A549 (cell line): ENCODE measurements around the gene COL16A1. TPM values are rescaled to one million over a fixed set of nuclear protein-coding genes. Genes with fewer than 3 reads are reported as not detected.

Experiments used
- ATAC-seq, 2 experiments: fragments of 200-7000 bp in 1 of 2; fragments of >200 bp in 1 of 2; cut with Nextera tagmentation in 1 of 2; cut with Tn5 transposase in 1 of 2; 3 replicates each; pipeline versions ENCODE4 v1.8.0 to v1.9.1; 2018 to 2020; ENCODE audit warnings: mild to moderate bottlenecking in 1 of 2, moderate library complexity in 1 of 2
- CTCF ChIA-PET: fragments of 300-600 bp; sonication (Branson Sonifier 250); formaldehyde crosslinking; extraction: SDS; loops from one replicate; lab custom pipeline; 2021; ENCODE audit warnings: antibody characterized with exemption, inconsistent platforms; lab: Yijun Ruan, JAX
- POLR2A ChIA-PET: fragments of 350-600 bp; formaldehyde crosslinking; extraction: SDS; loops from one replicate; lab custom pipeline; 2021; ENCODE audit warnings: antibody characterized with exemption, inconsistent platforms; lab: Yijun Ruan, JAX
- DNase-seq, 2 experiments: peaks; one replicate each; pipeline versions ENCODE4 v3.0.0 to v3.0.0-alpha.2; 2011 to 2016; ENCODE audit warnings: low read depth in 1 of 2, low spot score in 1 of 2
- FAIRE-seq: peaks from 2 replicates; lab custom pipeline; 2011; peaks lifted over from hg19 to GRCh38; lab: Jason Lieb, UNC
- H3K27ac ChIP-seq, 2 experiments: fragments of >200 bp; sonication (Bioruptor Twin); formaldehyde crosslinking; 3 replicates each; pipeline ENCODE4 v1.5.1; 2016 to 2017
- H3K4me1 ChIP-seq: fragments of >200 bp; sonication (Bioruptor Twin); formaldehyde crosslinking; 3 replicates; pipeline ENCODE4 v1.6.1; 2016
- H3K4me2 ChIP-seq: fragments of >200 bp; sonication (Bioruptor Twin); formaldehyde crosslinking; 3 replicates; pipeline ENCODE4 v1.6.1; 2016
- H3K4me3 ChIP-seq: fragments of >200 bp; sonication (Bioruptor Twin); formaldehyde crosslinking; 3 replicates; pipeline ENCODE4 v1.5.1; 2016
- H3K9me3 ChIP-seq: fragments of >200 bp; sonication (Bioruptor Twin); formaldehyde crosslinking; 3 replicates; pipeline ENCODE4 v1.6.1; 2016
- CBX2 ChIP-seq: fragments of 200-600 bp; sonication (generic); IDR thresholded peaks from 2 replicates; pipeline ENCODE4 v1.6.1; 2016; ENCODE audit warnings: low read depth, mild to moderate bottlenecking, borderline replicate concordance
- CHD2 ChIP-seq: fragments of 150-350 bp; IDR thresholded peaks from 2 replicates; pipeline ENCODE4 v1.6.1; 2014; ENCODE audit warnings: low read length; ENCODE audit not compliant: partially characterized antibody
- EHF ChIP-seq: fragments of 250-450 bp; sonication (Bioruptor Pico); IDR thresholded peaks from 2 replicates; pipeline ENCODE4 v1.5.0; 2020; ENCODE audit warnings: mild to moderate bottlenecking
- FOXS1 ChIP-seq: fragments of 250-450 bp; sonication (Bioruptor Pico); IDR thresholded peaks from 2 replicates; pipeline ENCODE4 v1.5.0; 2020; ENCODE audit warnings: mild to moderate bottlenecking, moderate library complexity
- HOXA7 ChIP-seq: fragments of 250-450 bp; sonication (Bioruptor Pico); IDR thresholded peaks from 2 replicates; pipeline ENCODE4 v1.5.0; 2020; ENCODE audit warnings: mild to moderate bottlenecking, moderate library complexity
- HOXB13 ChIP-seq: fragments of 250-450 bp; sonication (Bioruptor Pico); IDR thresholded peaks from 2 replicates; pipeline ENCODE4 v1.5.0; 2020; ENCODE audit warnings: low read depth, mild to moderate bottlenecking, moderate library complexity
- HOXB5 ChIP-seq: fragments of 250-450 bp; sonication (Bioruptor Pico); IDR thresholded peaks from 2 replicates; pipeline ENCODE4 v1.5.0; 2020; ENCODE audit warnings: mild to moderate bottlenecking, moderate library complexity
- KDM5A ChIP-seq: fragments of 200-600 bp; sonication (generic); IDR thresholded peaks from 2 replicates; pipeline ENCODE4 v1.6.1; 2016; ENCODE audit warnings: antibody characterized with exemption, mild to moderate bottlenecking
- MAZ ChIP-seq: fragments of 150-350 bp; IDR thresholded peaks from 2 replicates; pipeline ENCODE4 v1.6.1; 2014; ENCODE audit warnings: antibody characterized with exemption, low read depth, low read length, borderline replicate concordance
- NPAS2 ChIP-seq: fragments of 250-450 bp; sonication (Bioruptor Pico); IDR thresholded peaks from 2 replicates; pipeline ENCODE4 v1.8.0; 2022; ENCODE audit warnings: mild to moderate bottlenecking, moderate library complexity, borderline replicate concordance
- RARB ChIP-seq: fragments of 250-450 bp; sonication (Bioruptor Pico); IDR thresholded peaks from 2 replicates; pipeline ENCODE4 v1.8.0; 2021; ENCODE audit warnings: mild to moderate bottlenecking, moderate library complexity
- SMC3 ChIP-seq: fragments of >200 bp; sonication (Bioruptor Twin); formaldehyde crosslinking; IDR thresholded peaks from 3 replicates; pipeline ENCODE4 v1.6.1; 2018; ENCODE audit warnings: inconsistent platforms
- SREBF2 ChIP-seq: fragments of 450-650 bp; IDR thresholded peaks from 2 replicates; pipeline ENCODE4 v1.6.1; 2014; ENCODE audit warnings: mild to moderate bottlenecking, moderate library complexity
- USF2 ChIP-seq: fragments of 450-650 bp; IDR thresholded peaks from 2 replicates; pipeline ENCODE4 v1.6.1; 2014; ENCODE audit warnings: antibody characterized with exemption
- ZC3H11A ChIP-seq: fragments of 450-650 bp; IDR thresholded peaks from 2 replicates; pipeline ENCODE4 v1.6.1; 2014; ENCODE audit warnings: antibody characterized with exemption, mild to moderate bottlenecking
- whole genome bisulfite sequencing: methylation state at CpG from one replicate; pipeline ENCODE4 v1.1.6; 2017; ENCODE audit errors: missing lambda C conversion rate; 5-methylcytosine and 5-hydroxymethylcytosine counted together
- polyA plus RNA-seq, 4 experiments: library from polyadenylated mRNA; depleted of rRNA in 3 of 4; stranded (reverse); fragments of >200 nt; fragmentation: RNase III in 1 of 4; extraction: RNeasy Plus Mini Kit Qiagen cat#74134 plus additional on column Dnase treatment in 1 of 4; gene quantifications; 2 replicates in 3 of 4; 3 replicates in 1 of 4; pipeline ENCODE4 v1.2.3, GENCODE V29; 2011 to 2017
- TF ChIP-seq, protein P1 (sequence below): fragments of >200 bp; sonication (Bioruptor Twin); formaldehyde crosslinking; IDR thresholded peaks from 3 replicates; pipeline ENCODE4 v1.5.1; 2016

The COL16A1 gene
- polyA plus RNA-seq, 2 of the 4 experiments (the other 2 are of a cell fraction) = 1.4 to 8.1 TPM

DNA sequence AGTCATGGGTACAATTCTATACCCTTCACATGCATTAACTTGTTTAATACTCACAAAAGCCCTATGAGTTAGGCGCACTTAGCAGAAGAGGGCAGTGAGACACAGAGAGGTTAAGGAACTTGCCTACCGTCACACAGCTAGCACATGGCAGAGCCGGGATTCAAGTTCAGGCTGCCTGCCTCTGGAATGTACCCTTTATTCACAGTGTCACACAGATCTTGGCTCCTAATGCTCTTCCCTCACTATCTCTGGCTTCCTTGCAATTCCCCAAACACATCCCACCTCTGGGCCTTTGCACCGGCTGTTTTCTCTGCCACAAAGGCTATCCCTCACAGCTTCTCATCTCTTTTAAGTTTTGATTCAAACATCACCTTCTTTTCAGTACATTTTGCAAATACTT is 25.1 kb downstream of the COL16A1 start:
- H3K27ac ChIP-seq = no peak overlapping the region
- TF ChIP-seq HOXB5 (CRISPR knock-in tag) = no peak
- TF ChIP-seq CHD2 = no peak
- no peak for TF ChIP-seq ZC3H11A
- no peak for TF ChIP-seq NPAS2 (CRISPR knock-in tag)
- no peak for TF ChIP-seq HOXA7
- TF ChIP-seq FOXS1 (CRISPR knock-in tag) = no peak
- no peak for TF ChIP-seq CBX2
- no peak for TF ChIP-seq MAZ
- ATAC-seq (no peak), FAIRE-seq (no peak), DNase-seq (no peak)
- no peaks in the 10 kb centered on the region for H3K9me3 ChIP-seq
- H3K4me2 ChIP-seq = no peak overlapping the region
- ChIA-PET CTCF (interaction anchor here (1.0 to 6.6 kb wide), 7 partner anchors 9 to 111 kb away, joined by 3 to 36 read pairs (median 4); partner anchors contain the start of gene COL16A1), POLR2A (interaction anchor here (1.0 kb wide), 1 partner anchor 13 kb away, joined by 3 read pairs; no protein-coding TSS in a partner anchor)
- WGBS = 95% methylated on average over 4 of the region's 4 CpGs
- no peak overlapping the region for H3K4me3 ChIP-seq
- H3K4me1 ChIP-seq = no peaks in the 10 kb centered on the region

DNA sequence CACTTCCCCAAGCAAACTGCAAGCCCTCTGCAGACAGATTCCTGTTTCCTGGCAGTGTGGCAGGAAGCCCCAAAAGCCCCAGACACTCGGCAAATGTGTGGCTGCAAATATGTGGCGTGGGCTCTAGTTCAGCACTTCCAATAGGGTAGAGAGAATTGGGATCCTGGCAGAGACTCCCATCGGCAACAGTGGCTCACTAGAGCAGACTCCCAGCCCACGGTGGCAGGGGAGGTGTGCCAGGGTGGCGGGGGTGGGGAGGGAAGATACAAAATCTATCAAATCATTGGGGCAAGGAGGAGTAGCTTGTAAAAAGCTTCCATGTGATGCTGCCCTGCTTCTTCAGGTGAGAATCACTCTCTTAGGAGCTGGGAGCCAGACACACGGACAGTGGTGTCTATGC is 25.9 kb downstream of the COL16A1 start:
- CTCF ChIA-PET = interaction anchor here (1.0 to 6.6 kb wide), 5 partner anchors 8 to 37 kb away, joined by 3 to 36 read pairs (median 4); no protein-coding TSS in a partner anchor
- no peak for ATAC-seq

DNA sequence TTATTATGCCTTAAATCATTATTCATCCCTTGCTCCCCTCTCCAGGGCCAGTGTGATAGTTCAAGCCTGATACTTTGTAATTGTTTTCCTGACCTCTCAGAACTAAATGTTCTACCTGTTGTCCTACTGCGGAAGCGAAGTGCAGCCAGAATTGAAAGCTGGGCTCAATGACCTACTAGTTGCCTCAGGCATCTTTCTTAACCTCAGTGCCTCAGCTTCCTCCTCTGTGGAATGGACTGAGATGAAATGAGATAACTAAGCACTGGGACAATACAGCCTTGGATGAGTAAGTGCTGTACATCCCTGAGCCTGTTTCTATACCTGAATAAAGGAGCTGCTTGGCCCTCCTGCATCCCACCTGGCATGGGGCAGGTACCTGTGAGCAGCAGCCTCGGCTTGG is 26.4 kb downstream of the COL16A1 start:
- WGBS = 82% methylated on average over 3 of the region's 3 CpGs
- ATAC-seq = no peak
- Histone ChIP-seq H3K27ac (peak overlapping the region in 1 of 2 experiments; percentile 27; a peak in 1 of 6 replicates), H3K4me2 (no peak overlapping the region), H3K9me3 (no peaks in the 10 kb centered on the region), H3K4me3 (no peak overlapping the region)
- no peak for DNase-seq
- FAIRE-seq = no peak
- CTCF ChIA-PET = interaction anchor here (1.1 to 6.6 kb wide), 4 partner anchors 13 to 38 kb away, joined by 3 to 36 read pairs (median 9); no protein-coding TSS in a partner anchor
- POLR2A ChIA-PET = no interaction called here
- no peak for TF ChIP-seq RARB
- no peak for TF ChIP-seq HOXA7
- TF ChIP-seq KDM5A = no peak
- TF ChIP-seq SREBF2 = no peak
- TF ChIP-seq, all 56 proteins: peak for 0
- no peaks in the 10 kb centered on the region for H3K4me1 ChIP-seq

More for the DNA sequence above, 25.9 kb downstream of the COL16A1 start:
- no peaks in the 10 kb centered on the region for H3K9me3 ChIP-seq
- H3K4me2 ChIP-seq = no peak overlapping the region
- FAIRE-seq = no peak
- WGBS = 50% methylated on average over 1 of the region's 6 CpGs
- no peak for DNase-seq
- POLR2A ChIA-PET = no interaction called here
- peak overlapping the region in 1 of 2 experiments; percentile 27; a peak in 1 of 6 replicates for H3K27ac ChIP-seq
- no peaks in the 10 kb centered on the region for H3K4me1 ChIP-seq
- TF ChIP-seq MAZ (no peak), SMC3 (no peak), CBX2 (no peak), HOXB13 (CRISPR knock-in tag) (no peak)
- no peak overlapping the region for H3K4me3 ChIP-seq

DNA sequence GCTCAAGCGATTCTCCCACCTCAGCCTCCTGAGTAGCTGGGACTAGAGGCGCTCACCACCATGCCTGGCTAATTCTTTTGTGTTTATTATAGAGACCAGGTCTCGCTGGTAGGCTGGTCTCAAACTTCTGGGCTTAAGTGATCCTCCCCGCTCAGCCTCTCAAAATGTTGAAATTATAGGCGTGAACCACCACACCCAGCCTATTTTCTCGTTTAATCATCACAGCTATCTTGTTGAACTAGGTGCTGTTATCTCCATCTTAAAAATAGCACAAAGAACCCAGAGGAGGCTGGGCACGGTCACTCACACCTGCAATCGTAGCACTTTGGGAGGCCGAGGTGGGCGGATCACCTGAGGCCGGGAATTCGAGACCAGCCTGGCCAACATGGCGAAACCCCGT is 28.1 kb downstream of the COL16A1 start:
- whole genome bisulfite sequencing = 84% methylated on average over 14 of the region's 14 CpGs
- FAIRE-seq = no peak
- CTCF ChIA-PET = interaction anchor here (0.8 to 6.6 kb wide), 5 partner anchors 11 to 42 kb away, joined by 3 to 36 read pairs (median 5); no protein-coding TSS in a partner anchor

More for the DNA sequence above, 28.1 kb downstream of the COL16A1 start:
- H3K27ac ChIP-seq = no peak overlapping the region
- TF ChIP-seq, protein P1, sequence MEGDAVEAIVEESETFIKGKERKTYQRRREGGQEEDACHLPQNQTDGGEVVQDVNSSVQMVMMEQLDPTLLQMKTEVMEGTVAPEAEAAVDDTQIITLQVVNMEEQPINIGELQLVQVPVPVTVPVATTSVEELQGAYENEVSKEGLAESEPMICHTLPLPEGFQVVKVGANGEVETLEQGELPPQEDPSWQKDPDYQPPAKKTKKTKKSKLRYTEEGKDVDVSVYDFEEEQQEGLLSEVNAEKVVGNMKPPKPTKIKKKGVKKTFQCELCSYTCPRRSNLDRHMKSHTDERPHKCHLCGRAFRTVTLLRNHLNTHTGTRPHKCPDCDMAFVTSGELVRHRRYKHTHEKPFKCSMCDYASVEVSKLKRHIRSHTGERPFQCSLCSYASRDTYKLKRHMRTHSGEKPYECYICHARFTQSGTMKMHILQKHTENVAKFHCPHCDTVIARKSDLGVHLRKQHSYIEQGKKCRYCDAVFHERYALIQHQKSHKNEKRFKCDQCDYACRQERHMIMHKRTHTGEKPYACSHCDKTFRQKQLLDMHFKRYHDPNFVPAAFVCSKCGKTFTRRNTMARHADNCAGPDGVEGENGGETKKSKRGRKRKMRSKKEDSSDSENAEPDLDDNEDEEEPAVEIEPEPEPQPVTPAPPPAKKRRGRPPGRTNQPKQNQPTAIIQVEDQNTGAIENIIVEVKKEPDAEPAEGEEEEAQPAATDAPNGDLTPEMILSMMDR = no peak
- TF ChIP-seq EHF (CRISPR knock-in tag) (no peak), USF2 (no peak)
- POLR2A ChIA-PET = no interaction called here
- DNase-seq = no peak
- no peak for ATAC-seq
- no peak overlapping the region for H3K4me3 ChIP-seq
- no peaks in the 10 kb centered on the region for H3K4me1 ChIP-seq
- no peak overlapping the region for H3K4me2 ChIP-seq
- H3K9me3 ChIP-seq = no peaks in the 10 kb centered on the region
